Neutrophil (primary cell): Measurements from ENCODE around the gene SMIM20.

Experiments
- H3K27ac ChIP-seq: fragments of 200-600 bp; sonication (generic); 2 replicates; pipeline ENCODE4 v1.5.1; 2016; ENCODE audit warnings: mild to moderate bottlenecking, moderate library complexity
- H3K27me3 ChIP-seq: fragments of 200-600 bp; sonication (generic); 2 replicates; pipeline ENCODE4 v1.6.0; 2016; ENCODE audit warnings: mild to moderate bottlenecking
- H3K36me3 ChIP-seq: fragments of 200-600 bp; sonication (generic); 2 replicates; pipeline ENCODE4 v1.5.1; 2017
- H3K4me1 ChIP-seq, 2 experiments: fragments of 200-600 bp in 1 of 2; sonication (generic) in 1 of 2; 1 replicate in 1 of 2; 2 replicates in 1 of 2; pipeline versions ENCODE4 v1.5.1 to v1.6.1; 2013 to 2016; ENCODE audit warnings: low read depth in 1 of 2, low read length in 1 of 2, mild to moderate bottlenecking in 1 of 2, moderate library complexity in 1 of 2; ENCODE audit not compliant: control insufficient read depth in 1 of 2, insufficient read depth in 1 of 2
- H3K4me3 ChIP-seq, 2 experiments: fragments of 200-600 bp in 1 of 2; sonication (generic) in 1 of 2; 1 replicate in 1 of 2; 2 replicates in 1 of 2; pipeline ENCODE4 v1.5.1; 2013 to 2016; ENCODE audit warnings: low read depth in 1 of 2, low read length in 1 of 2, mild to moderate bottlenecking in 1 of 2, moderate library complexity in 1 of 2
- H3K9me3 ChIP-seq: fragments of 200-600 bp; sonication (generic); 2 replicates; pipeline ENCODE4 v1.5.1; 2016
- CTCF ChIP-seq: fragments of 200-600 bp; sonication (generic); IDR thresholded peaks from 2 replicates; pipeline ENCODE4 v1.5.1; 2016; ENCODE audit warnings: antibody characterized with exemption

The SMIM20 gene

GRCh38 chr4:25872851-25873631, 41.0 kb upstream of the SMIM20 start:
- H3K9me3 ChIP-seq = no peaks in the 10 kb centered on the region
- no peaks in the 10 kb centered on the region for H3K36me3 ChIP-seq
- no peak overlapping the region for H3K27ac ChIP-seq
- no peak for TF ChIP-seq CTCF
- H3K27me3 ChIP-seq = peaks cover 3% of the 10 kb centered on the region
- H3K4me1 ChIP-seq = no peaks in the 10 kb centered on the region
- H3K4me3 ChIP-seq = no peak overlapping the region

- no peaks in the 10 kb centered on the region for H3K9me3 ChIP-seq
- no peak overlapping the region for H3K4me3 ChIP-seq
- H3K27ac ChIP-seq = no peak overlapping the region
- no peak for TF ChIP-seq CTCF
- H3K36me3 ChIP-seq = no peaks in the 10 kb centered on the region
- no peaks in the 10 kb centered on the region for H3K27me3 ChIP-seq
- H3K4me1 ChIP-seq = no peaks in the 10 kb centered on the region
These were observed 40.3 kb upstream of the SMIM20 start for GRCh38 chr4:25873632-25874129.

- no peak overlapping the region for H3K4me3 ChIP-seq
- H3K36me3 ChIP-seq = no peaks in the 10 kb centered on the region
- H3K27ac ChIP-seq = no peak overlapping the region
- no peaks in the 10 kb centered on the region for H3K27me3 ChIP-seq
- no peaks in the 10 kb centered on the region for H3K4me1 ChIP-seq
- no peak for TF ChIP-seq CTCF
- no peaks in the 10 kb centered on the region for H3K9me3 ChIP-seq
These were observed 39.4 kb upstream of the SMIM20 start for GRCh38 chr4:25874655-25875054.

- H3K27ac ChIP-seq = no peak overlapping the region
- H3K4me3 ChIP-seq = no peak overlapping the region
- H3K4me1 ChIP-seq = no peaks in the 10 kb centered on the region
- H3K36me3 ChIP-seq = no peaks in the 10 kb centered on the region
- no peaks in the 10 kb centered on the region for H3K27me3 ChIP-seq
- H3K9me3 ChIP-seq = no peaks in the 10 kb centered on the region
- TF ChIP-seq CTCF = no peak
These were observed 38.7 kb upstream of the SMIM20 start for GRCh38 chr4:25875281-25875745.

GRCh38 chr4:25878676-25879075, 35.3 kb upstream of the SMIM20 start:
- Histone ChIP-seq H3K36me3 (no peaks in the 10 kb centered on the region), H3K27me3 (no peaks in the 10 kb centered on the region), H3K27ac (no peak overlapping the region), H3K4me1 (no peaks in the 10 kb centered on the region), H3K4me3 (no peak overlapping the region), H3K9me3 (no peaks in the 10 kb centered on the region)
- no peak for TF ChIP-seq CTCF
